Stromal cell of bone marrow (primary cell): ENCODE results near the gene MTHFR.

Experiments used
- DNase-seq: peaks from one replicate; pipeline ENCODE4 v3.0.0-alpha.2; 2012; ENCODE audit warnings: low read depth

Gene MTHFR

DNA sequence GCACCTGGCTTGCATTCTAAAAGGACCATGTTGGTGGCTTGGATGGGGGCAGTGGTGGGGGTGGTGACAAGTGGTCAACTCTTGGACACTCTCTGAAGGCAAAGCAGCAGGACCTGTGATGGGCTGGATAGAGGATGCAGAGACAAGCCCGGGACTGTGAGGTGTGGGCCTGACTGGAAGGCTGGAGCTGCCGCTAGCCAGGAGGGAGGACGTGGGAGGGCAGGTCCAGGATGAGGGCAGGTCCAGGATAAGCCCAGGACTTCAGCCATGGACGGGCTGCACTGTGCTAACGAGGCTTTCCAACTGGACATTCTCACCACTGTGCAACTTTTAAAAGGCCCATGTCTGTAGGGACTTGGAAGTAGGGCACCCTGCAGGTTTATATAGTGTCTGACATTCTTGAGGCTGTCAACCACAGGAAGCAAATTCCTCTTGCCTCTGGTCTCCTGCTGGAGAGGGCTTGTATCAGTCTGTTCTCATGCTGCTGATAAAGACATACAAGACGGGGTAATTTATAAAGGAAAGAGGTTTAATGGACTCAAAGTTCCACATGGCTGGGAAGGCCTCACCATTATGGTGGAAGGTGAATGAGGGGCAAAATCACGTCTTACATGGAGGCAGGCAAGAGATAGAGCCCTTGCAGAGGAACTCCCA lies 52.1 kb downstream of the MTHFR start:
- DNase-seq, result no peak

DNA sequence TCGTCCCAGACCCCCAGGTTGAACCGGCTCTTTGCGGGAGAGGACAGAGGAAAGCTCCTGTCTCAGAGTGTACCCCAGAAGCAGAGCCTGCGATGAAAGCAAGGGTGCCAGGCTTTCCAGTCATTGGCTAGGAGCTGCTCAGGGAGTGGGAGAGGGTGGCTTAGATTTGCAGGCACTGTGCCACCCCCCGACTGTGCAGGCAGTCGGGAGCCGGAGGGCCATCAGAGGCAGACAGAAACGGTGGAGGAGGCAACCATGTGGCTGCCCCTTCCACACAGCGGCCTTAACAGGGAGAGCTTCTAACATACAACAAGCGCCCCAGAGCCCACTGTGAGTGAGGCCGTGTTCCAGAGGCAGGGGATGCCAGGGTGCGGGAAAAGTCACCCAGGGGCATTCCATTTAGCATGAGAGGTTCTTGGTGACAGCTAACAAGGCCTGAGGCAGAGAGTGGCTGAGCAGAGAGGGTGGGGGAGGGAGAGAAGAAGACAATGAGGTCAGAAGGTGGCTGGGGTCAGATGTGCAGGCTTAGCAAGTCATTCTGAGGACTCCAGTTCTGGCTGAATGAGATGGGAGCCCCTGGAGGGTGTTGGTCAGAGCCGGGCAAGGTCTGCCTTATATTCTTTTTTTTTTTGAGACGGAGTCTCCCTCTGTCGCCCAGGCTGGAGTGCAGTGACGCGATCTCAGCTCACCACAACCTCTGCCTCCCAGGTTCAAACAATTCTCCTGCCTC lies 53.2 kb downstream of the MTHFR start:
- no peak for DNase-seq

GRCh38 chr1:11751087-11751486 lies 54.7 kb downstream of the MTHFR start:
- DNase-seq, result no peak

DNA sequence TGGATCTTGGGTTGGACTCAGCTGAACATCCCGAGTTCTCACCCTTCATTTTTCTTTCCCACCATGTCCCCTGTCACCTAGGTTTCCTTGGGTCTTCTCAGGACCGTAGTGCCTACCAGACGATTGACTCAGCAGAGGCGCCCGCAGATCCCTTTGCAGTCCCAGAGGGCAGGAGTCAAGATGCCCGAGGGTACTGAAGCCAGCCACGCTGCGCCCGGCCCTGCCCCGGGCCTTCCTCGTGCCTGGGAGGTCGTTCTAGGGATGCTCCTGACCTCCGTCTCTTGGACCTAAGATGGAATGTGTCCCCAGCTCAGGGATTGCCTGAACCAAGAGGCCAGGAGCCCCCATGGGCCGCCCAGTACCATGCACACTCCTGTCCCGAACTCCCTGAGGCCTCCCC lies 55.8 kb downstream of the MTHFR start:
- DNase-seq, result no peak

GRCh38 chr1:11749203-11749689 lies 56.5 kb downstream of the MTHFR start:
- no peak for DNase-seq

GRCh38 chr1:11748294-11749202 lies 57.2 kb downstream of the MTHFR start:
- no peak for DNase-seq

GRCh38 chr1:11746795-11747487 lies 58.8 kb downstream of the MTHFR start:
- no peak for DNase-seq

GRCh38 chr1:11746092-11746491 lies 59.7 kb downstream of the MTHFR start:
- peak; percentile 12 for DNase-seq

- DNase-seq, result no peak
These were observed 61.5 kb downstream of the MTHFR start for GRCh38 chr1:11744287-11744686.

DNA sequence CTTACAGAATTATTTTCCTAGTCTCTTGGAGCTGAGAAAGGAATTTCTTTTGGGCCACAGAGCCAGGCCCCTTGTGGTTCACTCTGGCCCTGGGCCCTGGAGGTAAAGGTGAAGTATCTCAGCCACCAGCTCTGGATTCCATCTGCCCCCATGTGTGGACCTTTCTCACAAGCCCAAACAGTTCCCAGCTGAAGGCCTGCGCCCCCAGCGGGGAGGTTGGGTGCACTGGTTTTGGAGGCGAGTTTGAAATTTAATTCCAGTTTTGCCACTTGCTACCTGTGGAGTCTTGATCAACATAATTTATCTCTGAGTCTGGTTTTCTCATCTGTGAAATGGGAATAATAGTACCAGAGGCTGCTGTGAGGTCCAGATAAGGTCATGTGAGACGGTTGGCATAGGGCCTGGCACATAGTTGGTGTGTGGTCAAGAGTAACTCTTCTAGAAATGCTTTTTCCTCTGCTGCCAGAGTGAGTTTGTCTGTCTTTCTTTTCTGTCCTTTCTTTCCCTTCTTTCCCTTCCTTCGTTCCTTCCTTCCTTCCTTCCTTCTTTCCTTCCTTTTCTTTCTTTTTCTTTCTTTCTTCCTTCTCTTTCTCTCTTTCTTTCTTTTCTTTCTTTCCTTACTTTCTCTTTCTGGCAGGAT lies 63.7 kb downstream of the MTHFR start:
- DNase-seq, result no peak

DNA sequence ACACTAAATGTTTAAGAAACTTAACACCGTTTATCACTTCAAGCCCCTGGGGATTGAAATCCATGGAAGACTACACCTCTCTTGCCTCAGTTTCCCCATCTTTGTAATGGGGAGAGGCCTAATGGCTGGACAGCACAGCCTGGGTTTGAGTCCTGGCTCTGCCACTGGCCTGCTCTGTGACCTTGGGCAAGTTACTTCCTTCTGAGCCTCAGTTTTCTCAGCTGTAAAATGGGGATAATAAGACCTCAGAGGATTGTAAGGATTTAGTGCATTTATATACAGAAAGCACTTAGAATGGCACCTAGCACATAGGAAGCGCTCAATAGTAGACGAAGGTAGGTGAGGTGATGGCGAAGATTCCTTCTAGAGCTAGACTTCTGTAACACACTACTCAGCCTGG lies 64.3 kb downstream of the MTHFR start:
- DNase-seq, result no peak

DNA sequence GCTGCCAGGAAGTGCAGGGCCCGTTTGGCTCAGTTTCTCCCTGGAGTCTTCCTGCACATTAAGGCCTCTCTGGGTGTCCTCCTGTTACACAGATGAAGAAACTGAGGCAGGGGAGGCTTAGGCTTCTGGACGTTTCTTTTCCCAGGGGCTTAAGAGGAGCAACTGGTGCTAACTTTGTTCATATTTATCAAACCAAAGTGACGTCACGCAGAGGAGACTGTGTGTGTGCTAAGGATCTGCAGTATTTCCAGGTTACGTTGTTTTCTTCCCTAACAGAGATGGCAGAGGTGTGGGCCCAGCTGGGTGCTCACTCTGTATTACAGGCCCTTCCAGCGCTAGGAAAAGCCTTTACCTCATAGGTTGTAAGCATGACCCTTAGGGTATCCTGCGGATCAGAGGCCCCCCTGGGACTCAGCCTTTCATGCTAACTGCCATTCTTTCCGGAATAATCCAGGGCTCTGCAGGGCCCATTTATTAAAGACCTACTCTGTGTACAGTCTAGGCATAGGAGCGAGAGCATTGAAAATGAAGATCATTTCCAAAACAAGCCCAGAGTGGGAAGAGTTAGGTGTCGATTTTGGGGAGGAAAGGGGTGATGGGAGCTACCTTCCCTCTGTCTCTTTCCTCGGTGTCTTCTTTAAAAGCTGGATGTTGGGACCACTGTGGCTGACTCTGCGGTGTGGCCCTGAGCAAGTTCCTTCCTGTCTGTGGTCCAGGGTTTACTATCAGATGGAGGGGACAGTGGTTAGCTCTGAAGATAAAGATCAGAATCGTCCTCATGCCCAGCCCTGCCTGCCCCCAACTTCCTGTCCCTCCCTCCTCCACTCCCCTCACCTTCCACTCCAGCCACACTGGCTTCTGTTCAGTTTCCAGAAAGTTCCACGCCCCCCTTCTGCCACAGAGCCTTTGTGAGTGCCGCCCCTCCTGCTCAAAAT lies 65.2 kb downstream of the MTHFR start:
- DNase-seq, result no peak

- no peak for DNase-seq
These were observed 67.0 kb downstream of the MTHFR start for GRCh38 chr1:11738783-11739182.

- DNase-seq, result no peak
These were observed 67.7 kb downstream of the MTHFR start for GRCh38 chr1:11738096-11738495.

GRCh38 chr1:11736746-11737639 lies 68.8 kb downstream of the MTHFR start:
- peak; percentile 67 for DNase-seq

DNA sequence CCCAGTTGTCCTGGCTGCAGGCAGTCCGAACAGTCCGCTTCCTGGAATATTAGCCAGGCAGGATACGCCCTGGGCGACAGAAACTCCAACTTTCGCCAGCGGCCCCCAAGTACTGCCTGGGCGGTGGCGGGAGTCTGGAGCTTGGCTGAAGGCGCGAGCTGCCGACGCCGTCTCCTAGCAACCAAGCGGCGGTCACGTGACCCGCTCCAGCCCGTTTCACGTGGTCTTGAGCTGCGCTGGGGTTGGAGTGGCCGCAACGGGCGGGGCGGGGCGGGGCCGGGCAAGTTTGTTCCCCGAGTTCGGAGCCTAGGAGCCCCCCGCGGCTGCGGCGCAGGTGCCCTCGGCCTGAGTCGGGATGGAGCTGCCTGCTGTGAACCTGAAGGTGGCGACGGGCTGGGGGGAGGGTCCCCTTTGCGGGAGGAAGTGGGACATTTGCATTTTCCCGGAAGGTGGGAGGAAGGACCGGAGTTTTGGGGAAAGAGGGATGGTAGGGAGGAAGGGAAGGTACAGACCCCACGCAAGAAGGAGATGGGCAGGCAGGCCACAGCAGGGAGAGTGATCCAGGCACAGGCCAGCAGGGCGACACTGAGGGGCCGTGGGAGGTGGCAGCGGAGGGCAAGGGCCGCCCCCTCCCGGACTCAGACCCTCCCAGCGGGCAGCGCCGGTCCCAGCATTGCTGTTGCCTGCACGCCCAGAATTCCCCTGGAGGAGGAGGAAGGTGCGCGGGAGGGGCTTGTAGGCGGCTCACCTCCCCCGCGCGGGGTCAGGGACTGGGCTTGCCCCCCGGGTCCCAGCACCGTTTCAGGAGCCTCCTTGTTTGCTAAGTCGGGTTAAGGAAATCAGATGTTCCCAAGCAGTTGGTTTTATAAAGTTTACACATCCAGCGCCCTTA lies 69.7 kb downstream of the MTHFR start, which contains the start of gene AGTRAP:
TSS of gene AGTRAP (plus strand) at position 283 of the 892 bp plus-strand sequence. CDS start at position 356, 73 bp downstream.
- peak; percentile 83 for DNase-seq
